ENCODE measurements around the gene S100A9.

The S100A9 gene

DNA sequence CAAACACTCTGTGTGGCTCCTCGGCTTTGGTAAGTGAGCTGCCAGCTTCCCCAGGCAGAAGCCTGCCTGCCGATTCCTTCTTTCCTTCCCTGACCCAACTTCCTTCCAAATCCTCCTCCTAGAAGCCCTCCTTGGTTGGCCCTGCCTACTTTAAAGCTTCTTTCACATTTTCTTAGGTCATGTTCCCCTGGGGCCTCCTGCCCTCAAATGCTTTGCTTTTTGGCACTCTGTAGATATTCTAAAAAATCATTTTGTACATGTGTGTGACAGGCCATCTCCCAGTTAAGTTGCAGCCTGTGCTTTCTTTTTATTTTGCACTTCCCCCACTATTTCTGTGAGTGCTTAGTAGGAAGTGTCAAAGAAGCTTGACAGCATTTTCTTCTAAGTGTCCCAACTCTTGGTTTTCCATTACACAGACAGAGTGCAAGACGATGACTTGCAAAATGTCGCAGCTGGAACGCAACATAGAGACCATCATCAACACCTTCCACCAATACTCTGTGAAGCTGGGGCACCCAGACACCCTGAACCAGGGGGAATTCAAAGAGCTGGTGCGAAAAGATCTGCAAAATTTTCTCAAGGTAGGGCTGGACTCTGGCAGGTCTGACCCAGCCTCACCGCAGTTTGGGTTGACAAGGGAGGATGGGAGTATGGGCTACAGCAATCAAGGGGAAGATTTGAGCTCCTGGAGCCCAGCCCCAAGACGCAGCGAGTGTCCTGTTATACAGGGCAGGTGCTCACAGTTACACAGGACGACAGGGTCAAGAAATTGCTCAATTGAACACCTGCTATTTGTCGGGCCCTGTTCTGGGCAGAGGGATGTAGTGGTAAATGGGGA is at the start of gene S100A9:
TSS of gene S100A9 (plus strand) at position 2 of the 838 bp plus-strand sequence. CDS start at position 432, 430 bp downstream.
- ATAC-seq = no peak

DNA sequence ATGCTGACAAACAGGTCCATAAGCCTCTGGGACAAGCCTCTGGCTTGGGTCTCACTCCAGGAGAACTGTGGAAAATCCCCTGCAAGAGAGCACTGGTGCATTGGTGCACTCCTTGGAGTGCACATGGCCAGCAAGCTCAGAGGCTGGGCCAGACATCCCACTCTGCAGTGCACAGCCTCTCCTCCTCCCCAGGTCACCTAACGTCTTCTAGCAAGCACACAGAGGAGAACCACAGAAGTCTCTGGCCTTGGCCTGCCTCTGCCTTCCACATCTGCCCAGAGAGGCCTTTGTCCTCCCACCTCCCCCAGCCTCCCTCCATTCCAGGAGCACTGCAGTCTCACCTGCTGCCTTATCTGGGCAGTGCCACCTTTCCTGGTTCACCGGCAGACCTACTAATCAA is 49.1 kb upstream of the S100A9 start:
- ATAC-seq = no peak

More for the DNA sequence above, at the start of gene S100A9:
- TF ChIP-seq GLIS3 (CRISPR knock-in tag; IDR thresholded peaks at IDR 0.05) = no peak

DNA sequence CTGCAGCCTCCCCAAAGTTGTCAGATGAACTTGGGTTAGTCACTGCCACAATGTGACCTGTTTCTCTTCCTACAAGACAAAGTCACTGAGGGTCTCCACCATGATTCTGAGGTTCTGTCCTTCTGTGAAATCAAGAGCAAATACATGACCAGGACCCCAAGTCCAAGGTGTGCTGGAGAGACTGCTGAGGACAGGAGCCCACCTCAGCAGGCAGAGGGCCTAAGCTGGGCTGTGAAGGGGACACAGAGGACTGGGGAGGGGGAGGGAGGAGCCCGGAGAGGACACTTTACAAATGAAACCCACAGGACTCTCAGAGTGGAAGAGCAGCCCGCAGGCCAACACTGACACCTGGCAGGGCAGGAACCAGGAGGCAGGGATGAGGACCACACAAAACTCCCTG is 48.2 kb upstream of the S100A9 start:
- no peak for ATAC-seq

More for the DNA sequence above, 49.1 kb upstream of the S100A9 start:
- TF ChIP-seq, protein P1, sequence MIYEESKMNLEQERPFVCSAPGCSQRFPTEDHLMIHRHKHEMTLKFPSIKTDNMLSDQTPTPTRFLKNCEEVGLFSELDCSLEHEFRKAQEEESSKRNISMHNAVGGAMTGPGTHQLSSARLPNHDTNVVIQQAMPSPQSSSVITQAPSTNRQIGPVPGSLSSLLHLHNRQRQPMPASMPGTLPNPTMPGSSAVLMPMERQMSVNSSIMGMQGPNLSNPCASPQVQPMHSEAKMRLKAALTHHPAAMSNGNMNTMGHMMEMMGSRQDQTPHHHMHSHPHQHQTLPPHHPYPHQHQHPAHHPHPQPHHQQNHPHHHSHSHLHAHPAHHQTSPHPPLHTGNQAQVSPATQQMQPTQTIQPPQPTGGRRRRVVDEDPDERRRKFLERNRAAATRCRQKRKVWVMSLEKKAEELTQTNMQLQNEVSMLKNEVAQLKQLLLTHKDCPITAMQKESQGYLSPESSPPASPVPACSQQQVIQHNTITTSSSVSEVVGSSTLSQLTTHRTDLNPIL (CRISPR knock-in tag; IDR thresholded peaks at IDR 0.05; ENCODE audit: low read depth) = no peak
- TF ChIP-seq TOX (CRISPR knock-in tag; IDR thresholded peaks at IDR 0.05; ENCODE audit: borderline replicate concordance) (no peak), ZNF70 (CRISPR knock-in tag; IDR thresholded peaks at IDR 0.05) (no peak), TCF4 (CRISPR knock-in tag; IDR thresholded peaks at IDR 0.05; ENCODE audit: borderline replicate concordance) (no peak), OSR1 (CRISPR knock-in tag; IDR thresholded peaks at IDR 0.05) (no peak), ZNF8 (CRISPR knock-in tag; IDR thresholded peaks at IDR 0.05) (no peak), ZC3H10 (CRISPR knock-in tag; IDR thresholded peaks at IDR 0.05) (no peak), PPARA (CRISPR knock-in tag; IDR thresholded peaks at IDR 0.05; ENCODE audit: borderline replicate concordance) (no peak), ZNF565 (CRISPR knock-in tag; conservative IDR thresholded peaks at IDR 0.05; ENCODE audit: low read depth) (no peak)
- TF ChIP-seq, protein P2, sequence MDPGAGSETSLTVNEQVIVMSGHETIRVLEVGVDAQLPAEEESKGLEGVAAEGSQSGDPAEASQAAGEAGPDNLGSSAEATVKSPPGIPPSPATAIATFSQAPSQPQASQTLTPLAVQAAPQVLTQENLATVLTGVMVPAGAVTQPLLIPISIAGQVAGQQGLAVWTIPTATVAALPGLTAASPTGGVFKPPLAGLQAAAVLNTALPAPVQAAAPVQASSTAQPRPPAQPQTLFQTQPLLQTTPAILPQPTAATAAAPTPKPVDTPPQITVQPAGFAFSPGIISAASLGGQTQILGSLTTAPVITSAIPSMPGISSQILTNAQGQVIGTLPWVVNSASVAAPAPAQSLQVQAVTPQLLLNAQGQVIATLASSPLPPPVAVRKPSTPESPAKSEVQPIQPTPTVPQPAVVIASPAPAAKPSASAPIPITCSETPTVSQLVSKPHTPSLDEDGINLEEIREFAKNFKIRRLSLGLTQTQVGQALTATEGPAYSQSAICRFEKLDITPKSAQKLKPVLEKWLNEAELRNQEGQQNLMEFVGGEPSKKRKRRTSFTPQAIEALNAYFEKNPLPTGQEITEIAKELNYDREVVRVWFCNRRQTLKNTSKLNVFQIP (CRISPR knock-in tag; IDR thresholded peaks at IDR 0.05; ENCODE audit: borderline replicate concordance, low read depth) = no peak
- TF ChIP-seq, protein P3, sequence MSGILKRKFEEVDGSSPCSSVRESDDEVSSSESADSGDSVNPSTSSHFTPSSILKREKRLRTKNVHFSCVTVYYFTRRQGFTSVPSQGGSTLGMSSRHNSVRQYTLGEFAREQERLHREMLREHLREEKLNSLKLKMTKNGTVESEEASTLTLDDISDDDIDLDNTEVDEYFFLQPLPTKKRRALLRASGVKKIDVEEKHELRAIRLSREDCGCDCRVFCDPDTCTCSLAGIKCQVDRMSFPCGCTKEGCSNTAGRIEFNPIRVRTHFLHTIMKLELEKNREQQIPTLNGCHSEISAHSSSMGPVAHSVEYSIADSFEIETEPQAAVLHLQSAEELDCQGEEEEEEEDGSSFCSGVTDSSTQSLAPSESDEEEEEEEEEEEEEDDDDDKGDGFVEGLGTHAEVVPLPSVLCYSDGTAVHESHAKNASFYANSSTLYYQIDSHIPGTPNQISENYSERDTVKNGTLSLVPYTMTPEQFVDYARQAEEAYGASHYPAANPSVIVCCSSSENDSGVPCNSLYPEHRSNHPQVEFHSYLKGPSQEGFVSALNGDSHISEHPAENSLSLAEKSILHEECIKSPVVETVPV (CRISPR knock-in tag; IDR thresholded peaks at IDR 0.05) = no peak
- TF ChIP-seq, protein P4, sequence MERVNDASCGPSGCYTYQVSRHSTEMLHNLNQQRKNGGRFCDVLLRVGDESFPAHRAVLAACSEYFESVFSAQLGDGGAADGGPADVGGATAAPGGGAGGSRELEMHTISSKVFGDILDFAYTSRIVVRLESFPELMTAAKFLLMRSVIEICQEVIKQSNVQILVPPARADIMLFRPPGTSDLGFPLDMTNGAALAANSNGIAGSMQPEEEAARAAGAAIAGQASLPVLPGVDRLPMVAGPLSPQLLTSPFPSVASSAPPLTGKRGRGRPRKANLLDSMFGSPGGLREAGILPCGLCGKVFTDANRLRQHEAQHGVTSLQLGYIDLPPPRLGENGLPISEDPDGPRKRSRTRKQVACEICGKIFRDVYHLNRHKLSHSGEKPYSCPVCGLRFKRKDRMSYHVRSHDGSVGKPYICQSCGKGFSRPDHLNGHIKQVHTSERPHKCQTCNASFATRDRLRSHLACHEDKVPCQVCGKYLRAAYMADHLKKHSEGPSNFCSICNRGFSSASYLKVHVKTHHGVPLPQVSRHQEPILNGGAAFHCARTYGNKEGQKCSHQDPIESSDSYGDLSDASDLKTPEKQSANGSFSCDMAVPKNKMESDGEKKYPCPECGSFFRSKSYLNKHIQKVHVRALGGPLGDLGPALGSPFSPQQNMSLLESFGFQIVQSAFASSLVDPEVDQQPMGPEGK (CRISPR knock-in tag; IDR thresholded peaks at IDR 0.05; ENCODE audit: borderline replicate concordance) = no peak
- TF ChIP-seq, protein P5, sequence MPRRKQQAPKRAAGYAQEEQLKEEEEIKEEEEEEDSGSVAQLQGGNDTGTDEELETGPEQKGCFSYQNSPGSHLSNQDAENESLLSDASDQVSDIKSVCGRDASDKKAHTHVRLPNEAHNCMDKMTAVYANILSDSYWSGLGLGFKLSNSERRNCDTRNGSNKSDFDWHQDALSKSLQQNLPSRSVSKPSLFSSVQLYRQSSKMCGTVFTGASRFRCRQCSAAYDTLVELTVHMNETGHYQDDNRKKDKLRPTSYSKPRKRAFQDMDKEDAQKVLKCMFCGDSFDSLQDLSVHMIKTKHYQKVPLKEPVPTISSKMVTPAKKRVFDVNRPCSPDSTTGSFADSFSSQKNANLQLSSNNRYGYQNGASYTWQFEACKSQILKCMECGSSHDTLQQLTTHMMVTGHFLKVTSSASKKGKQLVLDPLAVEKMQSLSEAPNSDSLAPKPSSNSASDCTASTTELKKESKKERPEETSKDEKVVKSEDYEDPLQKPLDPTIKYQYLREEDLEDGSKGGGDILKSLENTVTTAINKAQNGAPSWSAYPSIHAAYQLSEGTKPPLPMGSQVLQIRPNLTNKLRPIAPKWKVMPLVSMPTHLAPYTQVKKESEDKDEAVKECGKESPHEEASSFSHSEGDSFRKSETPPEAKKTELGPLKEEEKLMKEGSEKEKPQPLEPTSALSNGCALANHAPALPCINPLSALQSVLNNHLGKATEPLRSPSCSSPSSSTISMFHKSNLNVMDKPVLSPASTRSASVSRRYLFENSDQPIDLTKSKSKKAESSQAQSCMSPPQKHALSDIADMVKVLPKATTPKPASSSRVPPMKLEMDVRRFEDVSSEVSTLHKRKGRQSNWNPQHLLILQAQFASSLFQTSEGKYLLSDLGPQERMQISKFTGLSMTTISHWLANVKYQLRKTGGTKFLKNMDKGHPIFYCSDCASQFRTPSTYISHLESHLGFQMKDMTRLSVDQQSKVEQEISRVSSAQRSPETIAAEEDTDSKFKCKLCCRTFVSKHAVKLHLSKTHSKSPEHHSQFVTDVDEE (CRISPR knock-in tag; IDR thresholded peaks at IDR 0.05) = no peak

More for the DNA sequence above, 48.2 kb upstream of the S100A9 start:
- TF ChIP-seq ZFP3 (CRISPR knock-in tag; IDR thresholded peaks at IDR 0.05) = no peak
- no peak for TF ChIP-seq ZC3H10 (CRISPR knock-in tag; IDR thresholded peaks at IDR 0.05)
- no peak for TF ChIP-seq ZNF70 (CRISPR knock-in tag; IDR thresholded peaks at IDR 0.05)
- TF ChIP-seq CSDC2 (CRISPR knock-in tag; IDR thresholded peaks at IDR 0.05) = no peak
- TF ChIP-seq, protein P2 (CRISPR knock-in tag; IDR thresholded peaks at IDR 0.05; ENCODE audit: borderline replicate concordance, low read depth) = no peak
- no peak for TF ChIP-seq TOX (CRISPR knock-in tag; IDR thresholded peaks at IDR 0.05; ENCODE audit: borderline replicate concordance)
- TF ChIP-seq ARNTL (CRISPR knock-in tag; IDR thresholded peaks at IDR 0.05; ENCODE audit: borderline replicate concordance, low read depth) = no peak

All from SK-N-SH treated with all-trans-retinoic acid at 6 μM for 48 hours (cell line).